Measurements from ENCODE around the gene CNGB1. TPM values are rescaled to one million over a fixed set of nuclear protein-coding genes. Genes with fewer than 3 reads are reported as not detected.

CNGB1 gene
- total and polyA plus RNA-seq, 4 donors = not detected

- intact Hi-C loops (cut with DNase I) = no loop called here
- Histone ChIP-seq H3K27me3 (ENCODE audit: control insufficient read depth in 1 of 2, insufficient read depth in 2 of 2, low read length in 1 of 2) (peaks cover 0 to 4% of the 10 kb centered on the region in 2 donors), H3K4me1 (ENCODE audit: control insufficient read depth in 1 of 2, insufficient read depth in 2 of 2, low read length in 2 of 2) (no peaks in the 10 kb centered on the region), H3K9me3 (ENCODE audit: control insufficient read depth, low read length) (no peaks in the 10 kb centered on the region), H3K36me3 (ENCODE audit: control insufficient read depth in 1 of 2, insufficient read depth in 2 of 2, low read length in 1 of 2) (no peaks in the 10 kb centered on the region), H3K27ac (ENCODE audit: low read depth in 1 of 2, low read length in 2 of 2) (no peak overlapping the region), H3K4me3 (ENCODE audit: low read length in 2 of 2) (no peak overlapping the region)
- ATAC-seq (ENCODE audit: low FRiP score) = no peak
- WGBS, 2 donors = 67 to 76% methylated on average over 1 of the region's 1 CpG
- no peak for DNase-seq
These were observed 99.5 kb downstream of the CNGB1 start for GRCh38 chr16:57871456-57871855.

DNA sequence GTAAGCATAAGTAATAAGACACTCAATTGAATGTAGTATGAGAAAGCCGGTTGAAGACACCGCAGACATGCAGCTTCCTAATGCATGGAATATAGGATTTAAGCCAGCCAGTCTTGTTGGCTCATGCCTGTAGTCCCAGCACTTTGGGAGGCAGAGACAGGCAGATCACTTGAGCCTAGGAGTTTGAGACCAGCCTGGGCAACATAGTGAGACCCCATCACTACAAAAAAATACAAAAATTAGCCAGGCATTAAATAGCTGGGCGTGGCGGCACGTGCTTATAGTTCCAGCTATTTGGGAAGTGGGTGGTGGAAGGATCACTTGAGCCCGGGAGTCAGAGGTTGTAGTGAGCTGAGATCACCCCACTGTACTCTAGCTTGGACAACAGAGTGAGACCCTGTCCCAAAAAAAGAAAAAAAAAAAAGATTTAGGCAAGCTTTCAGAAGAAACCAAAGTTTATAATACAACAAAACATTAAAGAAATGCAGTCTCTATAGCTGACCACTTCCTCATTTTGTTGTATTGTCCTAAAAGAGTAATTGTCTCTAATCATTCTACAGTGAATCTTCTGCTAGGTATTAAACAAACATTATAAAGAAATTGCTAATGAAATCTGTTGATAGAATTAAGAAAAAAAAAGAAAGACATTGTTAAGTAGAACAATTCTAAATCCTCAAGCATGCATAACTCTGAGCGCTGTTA, 100.0 kb downstream of the CNGB1 start:
- Histone ChIP-seq H3K27me3 (ENCODE audit: control insufficient read depth in 1 of 2, insufficient read depth in 2 of 2, low read length in 1 of 2) (peaks cover 0 to 4% of the 10 kb centered on the region in 2 donors), H3K27ac (ENCODE audit: low read depth in 1 of 2, low read length in 2 of 2) (no peak overlapping the region), H3K4me3 (ENCODE audit: low read length in 2 of 2) (no peak overlapping the region), H3K4me1 (ENCODE audit: control insufficient read depth in 1 of 2, insufficient read depth in 2 of 2, low read length in 2 of 2) (no peaks in the 10 kb centered on the region), H3K9me3 (ENCODE audit: control insufficient read depth, low read length) (no peaks in the 10 kb centered on the region), H3K36me3 (ENCODE audit: control insufficient read depth in 1 of 2, insufficient read depth in 2 of 2, low read length in 1 of 2) (no peaks in the 10 kb centered on the region)
- ATAC-seq (ENCODE audit: low FRiP score) (no peak), DNase-seq (no peak)
- intact Hi-C loops (cut with DNase I) = no loop called here
- 83 to 87% methylated on average over 7 of the region's 7 CpGs for WGBS, 2 donors

GRCh38 chr16:57868913-57869520, 101.9 kb downstream of the CNGB1 start:
- H3K36me3 ChIP-seq (ENCODE audit: control insufficient read depth in 1 of 2, insufficient read depth in 2 of 2, low read length in 1 of 2) = no peaks in the 10 kb centered on the region
- no peak for ATAC-seq (ENCODE audit: low FRiP score)
- peaks cover 0 to 4% of the 10 kb centered on the region in 2 donors for H3K27me3 ChIP-seq (ENCODE audit: control insufficient read depth in 1 of 2, insufficient read depth in 2 of 2, low read length in 1 of 2)
- intact Hi-C loops (cut with DNase I) = no loop called here
- no peaks in the 10 kb centered on the region for H3K9me3 ChIP-seq (ENCODE audit: control insufficient read depth, low read length)
- WGBS, 2 donors = 89 to 92% methylated on average over 13 of the region's 13 CpGs
- no peak overlapping the region for H3K4me3 ChIP-seq (ENCODE audit: low read length in 2 of 2)
- no peak for DNase-seq
- no peak overlapping the region for H3K27ac ChIP-seq (ENCODE audit: low read depth in 1 of 2, low read length in 2 of 2)
- no peaks in the 10 kb centered on the region for H3K4me1 ChIP-seq (ENCODE audit: control insufficient read depth in 1 of 2, insufficient read depth in 2 of 2, low read length in 2 of 2)

- Histone ChIP-seq H3K27ac (ENCODE audit: low read depth in 1 of 2, low read length in 2 of 2) (no peak overlapping the region), H3K27me3 (ENCODE audit: control insufficient read depth in 1 of 2, insufficient read depth in 2 of 2, low read length in 1 of 2) (peaks cover 0 to 4% of the 10 kb centered on the region in 2 donors), H3K4me1 (ENCODE audit: control insufficient read depth in 1 of 2, insufficient read depth in 2 of 2, low read length in 2 of 2) (no peaks in the 10 kb centered on the region), H3K9me3 (ENCODE audit: control insufficient read depth, low read length) (no peaks in the 10 kb centered on the region), H3K4me3 (ENCODE audit: low read length in 2 of 2) (no peak overlapping the region), H3K36me3 (ENCODE audit: control insufficient read depth in 1 of 2, insufficient read depth in 2 of 2, low read length in 1 of 2) (no peaks in the 10 kb centered on the region)
- intact Hi-C loops (cut with DNase I) = no loop called here
- 40 to 56% methylated on average over 6 of the region's 6 CpGs for WGBS, 2 donors
- ATAC-seq (ENCODE audit: low FRiP score) (no peak), DNase-seq (no peak)
These were observed 103.8 kb downstream of the CNGB1 start for GRCh38 chr16:57867000-57867561.

DNA sequence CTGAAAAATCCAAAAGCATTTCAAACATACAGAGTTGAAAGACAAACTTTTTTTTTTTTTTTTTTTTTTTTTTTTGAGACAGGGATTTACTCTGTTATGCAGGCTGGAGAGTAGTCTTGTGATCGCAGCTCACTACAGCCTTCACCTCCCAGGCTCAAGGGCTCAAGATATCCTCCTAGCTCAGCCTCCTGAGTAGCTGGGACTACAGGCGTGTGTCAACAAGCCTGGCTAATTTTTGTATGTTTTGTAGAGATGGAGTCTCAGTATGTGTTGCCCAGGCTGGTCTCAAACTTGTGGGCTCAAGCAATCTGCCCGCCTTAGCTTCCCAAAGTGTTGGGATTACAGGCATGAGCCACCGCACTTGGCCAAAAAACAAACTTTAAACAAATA, 104.4 kb downstream of the CNGB1 start:
- intact Hi-C loops (cut with DNase I) = no loop called here
- Histone ChIP-seq H3K27me3 (ENCODE audit: control insufficient read depth in 1 of 2, insufficient read depth in 2 of 2, low read length in 1 of 2) (peaks cover 0 to 4% of the 10 kb centered on the region in 2 donors), H3K36me3 (ENCODE audit: control insufficient read depth in 1 of 2, insufficient read depth in 2 of 2, low read length in 1 of 2) (no peaks in the 10 kb centered on the region), H3K4me1 (ENCODE audit: control insufficient read depth in 1 of 2, insufficient read depth in 2 of 2, low read length in 2 of 2) (no peaks in the 10 kb centered on the region), H3K9me3 (ENCODE audit: control insufficient read depth, low read length) (no peaks in the 10 kb centered on the region), H3K27ac (ENCODE audit: low read depth in 1 of 2, low read length in 2 of 2) (no peak overlapping the region), H3K4me3 (ENCODE audit: low read length in 2 of 2) (no peak overlapping the region)
- DNase-seq (no peak), ATAC-seq (ENCODE audit: low FRiP score) (no peak)
- WGBS, 2 donors = 78% methylated on average over 4 of the region's 4 CpGs

- WGBS, 2 donors = 70 to 73% methylated on average over 9 of the region's 9 CpGs
- H3K27me3 ChIP-seq (ENCODE audit: control insufficient read depth in 1 of 2, insufficient read depth in 2 of 2, low read length in 1 of 2) = peaks cover 0 to 4% of the 10 kb centered on the region in 2 donors
- H3K9me3 ChIP-seq (ENCODE audit: control insufficient read depth, low read length) = no peaks in the 10 kb centered on the region
- no peaks in the 10 kb centered on the region for H3K36me3 ChIP-seq (ENCODE audit: control insufficient read depth in 1 of 2, insufficient read depth in 2 of 2, low read length in 1 of 2)
- ATAC-seq (ENCODE audit: low FRiP score) (no peak), DNase-seq (no peak)
- H3K4me3 ChIP-seq (ENCODE audit: low read length in 2 of 2) = no peak overlapping the region
- intact Hi-C loops (cut with DNase I) = loop anchor here in 1 of 2 donors (2.0 kb wide), 1 partner anchor 109 kb away; no protein-coding TSS in a partner anchor
- H3K27ac ChIP-seq (ENCODE audit: low read depth in 1 of 2, low read length in 2 of 2) = no peak overlapping the region
- H3K4me1 ChIP-seq (ENCODE audit: control insufficient read depth in 1 of 2, insufficient read depth in 2 of 2, low read length in 2 of 2) = no peaks in the 10 kb centered on the region
These were observed 105.0 kb downstream of the CNGB1 start for GRCh38 chr16:57865746-57866528.

GRCh38 chr16:57863434-57864160, 107.3 kb downstream of the CNGB1 start:
- peak; percentile 77 to 82 for DNase-seq

More at GRCh38 chr16:57863434-57864160, 107.3 kb downstream of the CNGB1 start:
- Histone ChIP-seq H3K4me3 (ENCODE audit: low read length in 2 of 2) (no peak overlapping the region), H3K27ac (ENCODE audit: low read depth in 1 of 2, low read length in 2 of 2) (no peak overlapping the region), H3K9me3 (ENCODE audit: control insufficient read depth, low read length) (no peaks in the 10 kb centered on the region), H3K36me3 (ENCODE audit: control insufficient read depth in 1 of 2, insufficient read depth in 2 of 2, low read length in 1 of 2) (no peaks in the 10 kb centered on the region), H3K27me3 (ENCODE audit: control insufficient read depth in 1 of 2, insufficient read depth in 2 of 2, low read length in 1 of 2) (peaks cover 0 to 1% of the 10 kb centered on the region in 2 donors), H3K4me1 (ENCODE audit: control insufficient read depth in 1 of 2, insufficient read depth in 2 of 2, low read length in 2 of 2) (no peaks in the 10 kb centered on the region)
- intact Hi-C loops (cut with DNase I) = loop anchor here (1.0 to 5.0 kb wide), 3 partner anchors 66 to 107 kb away; no protein-coding TSS in a partner anchor
- 1 to 2% methylated on average over 5 of the region's 5 CpGs for WGBS, 2 donors
- ATAC-seq (ENCODE audit: low FRiP score) = peak; percentile 82

All from aorta (tissue), 5 donors.